KOPT-K1 (cell line): Measurements from ENCODE around the gene ITGB1BP1.

ENCODE experiments used
- H3K27ac ChIP-seq: fragments of 200-600 bp; sonication (generic); 2 replicates; pipeline ENCODE4 v1.5.1; 2016; ENCODE audit warnings: antibody characterized with exemption, mild to moderate bottlenecking, low read depth, low read length; ENCODE audit not compliant: poor library complexity, severe bottlenecking
- H3K36me3 ChIP-seq: fragments of 200-600 bp; sonication (generic); 2 replicates; pipeline ENCODE4 v1.5.1; 2017; ENCODE audit warnings: antibody characterized with exemption, mild to moderate bottlenecking, low read length, moderate library complexity; ENCODE audit not compliant: insufficient read depth
- H3K9me3 ChIP-seq: fragments of 200-600 bp; sonication (generic); 2 replicates; pipeline ENCODE4 v1.5.1; 2017; ENCODE audit warnings: antibody characterized with exemption, low read length, mild to moderate bottlenecking; ENCODE audit not compliant: insufficient read depth, poor library complexity, severe bottlenecking

Gene ITGB1BP1

GRCh38 chr2:9423100-9423921, at the start of gene ITGB1BP1, which contains the start of gene CPSF3:
Gene ITGB1BP1, minus strand, starts transcription at chr2:9423528. Its CDS starts 4,831 bp downstream, at chr2:9418697.
Gene CPSF3, plus strand, starts transcription at chr2:9423654. Its CDS starts 120 bp downstream, at chr2:9423774.
- H3K36me3 ChIP-seq, result peaks cover 7% of the 10 kb centered on the region
- H3K27ac ChIP-seq, result peak within 1 kb of the TSS; percentile 79
- H3K9me3 ChIP-seq, result no peaks in the 10 kb centered on the region

DNA sequence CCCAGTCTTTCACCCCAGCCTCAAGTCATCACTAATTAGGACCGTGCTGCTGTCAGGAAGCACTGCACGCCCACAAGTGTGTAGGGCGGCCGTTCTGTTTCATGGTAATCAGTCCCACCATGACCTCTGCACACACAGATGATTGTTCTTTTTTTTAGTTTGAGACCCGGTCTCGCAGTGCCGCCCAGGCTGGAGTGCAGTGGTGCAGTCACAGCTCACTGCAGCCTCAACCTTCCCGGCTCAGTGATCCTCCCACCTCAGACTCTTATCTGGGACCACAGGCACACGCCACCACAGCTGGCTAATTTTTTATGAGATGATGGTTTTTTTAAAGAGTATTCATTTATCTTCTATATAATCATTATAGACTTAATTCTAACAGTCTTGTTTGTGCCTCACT, 49.2 kb upstream of the ITGB1BP1 start:
- H3K9me3 ChIP-seq, result no peaks in the 10 kb centered on the region
- peaks cover 62% of the 10 kb centered on the region for H3K36me3 ChIP-seq
- H3K27ac ChIP-seq, result no peak overlapping the region

DNA sequence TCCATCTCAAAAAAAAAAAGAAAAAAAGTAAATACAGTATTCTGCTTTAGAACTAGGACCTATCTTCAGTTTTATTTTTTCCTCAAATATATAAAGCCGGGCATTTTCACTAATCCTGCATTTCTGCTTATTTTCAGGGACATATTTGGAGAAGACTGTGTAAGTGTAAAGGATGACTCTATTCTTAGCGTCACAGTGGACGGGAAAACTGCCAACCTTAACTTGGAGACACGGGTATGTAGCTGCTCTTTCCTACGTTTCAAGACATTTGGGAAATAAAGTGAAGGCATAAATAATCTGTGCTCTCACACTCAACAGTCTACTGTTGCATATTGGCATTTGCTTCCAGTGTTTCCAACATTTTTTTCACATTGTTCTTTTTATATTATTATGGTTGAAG, 47.9 kb upstream of the ITGB1BP1 start:
- peaks cover 67% of the 10 kb centered on the region for H3K36me3 ChIP-seq
- no peak overlapping the region for H3K27ac ChIP-seq
- H3K9me3 ChIP-seq, result no peaks in the 10 kb centered on the region

DNA sequence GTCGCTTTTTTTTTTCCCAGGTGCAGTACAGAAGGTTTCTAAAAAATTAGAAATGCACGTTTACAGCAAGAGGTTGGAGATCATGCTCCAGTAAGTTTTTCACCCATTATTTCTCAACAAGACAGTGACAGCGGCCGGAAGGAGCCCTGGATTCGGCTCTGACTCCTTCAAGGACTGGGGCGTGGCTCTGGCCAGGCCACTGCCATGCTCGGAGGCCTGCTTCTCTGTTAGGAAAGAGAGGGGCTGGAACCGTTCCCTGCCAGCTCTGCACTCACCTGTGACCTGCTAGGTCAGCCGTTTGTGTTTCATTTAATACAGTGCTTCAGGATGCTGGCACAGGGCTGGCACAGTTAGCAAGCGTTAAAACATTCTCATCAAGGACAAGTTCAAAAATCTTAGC, 44.4 kb upstream of the ITGB1BP1 start:
- Histone ChIP-seq H3K9me3 (no peaks in the 10 kb centered on the region), H3K36me3 (peaks cover 88% of the 10 kb centered on the region), H3K27ac (no peak overlapping the region)

GRCh38 chr2:9466147-9466683, 42.9 kb upstream of the ITGB1BP1 start:
- H3K27ac ChIP-seq, result no peak overlapping the region
- H3K36me3 ChIP-seq, result peaks cover 86% of the 10 kb centered on the region
- no peaks in the 10 kb centered on the region for H3K9me3 ChIP-seq

GRCh38 chr2:9465170-9465569, 41.8 kb upstream of the ITGB1BP1 start:
- Histone ChIP-seq H3K9me3 (no peaks in the 10 kb centered on the region), H3K27ac (no peak overlapping the region), H3K36me3 (peaks cover 86% of the 10 kb centered on the region)

DNA sequence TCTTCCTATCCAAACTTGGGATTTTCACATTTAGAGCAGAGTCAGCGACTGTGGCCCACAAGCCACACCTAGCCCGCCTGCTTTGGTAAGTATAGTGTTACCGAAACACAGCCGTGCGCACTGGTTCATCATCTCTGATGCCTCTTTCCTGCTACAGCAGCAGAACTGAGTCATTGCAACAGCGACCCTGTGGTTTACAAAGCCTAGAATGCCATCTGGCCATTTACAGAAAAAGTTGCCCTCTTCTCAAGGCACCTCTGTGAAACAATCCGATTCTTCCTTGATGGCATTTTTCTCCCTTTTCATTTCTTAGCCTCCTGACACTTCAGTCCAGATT, 40.3 kb upstream of the ITGB1BP1 start:
- H3K36me3 ChIP-seq, result peaks cover 86% of the 10 kb centered on the region
- no peaks in the 10 kb centered on the region for H3K9me3 ChIP-seq
- H3K27ac ChIP-seq, result no peak overlapping the region

GRCh38 chr2:9462886-9463697, 39.8 kb upstream of the ITGB1BP1 start:
- Histone ChIP-seq H3K9me3 (no peaks in the 10 kb centered on the region), H3K27ac (no peak overlapping the region), H3K36me3 (peaks cover 86% of the 10 kb centered on the region)

DNA sequence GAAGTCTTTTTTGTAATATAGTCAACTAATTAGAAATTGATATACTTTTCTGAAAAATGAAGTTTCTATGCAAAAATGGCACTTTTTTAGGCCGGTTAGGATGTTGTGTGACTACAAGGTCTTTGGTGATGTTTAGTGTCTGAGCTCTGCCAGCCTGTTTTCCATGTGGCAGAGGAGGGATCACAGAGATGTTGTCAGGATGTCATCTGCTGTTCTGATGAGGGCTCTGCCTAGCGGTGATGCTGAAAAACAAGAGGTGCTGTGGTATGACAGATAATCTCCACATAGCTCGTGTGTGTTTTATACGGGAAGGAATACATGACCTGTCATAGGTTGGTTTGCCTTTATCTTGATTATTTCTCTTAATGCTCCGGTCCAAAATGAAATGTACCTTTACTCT, 39.0 kb upstream of the ITGB1BP1 start:
- Histone ChIP-seq H3K9me3 (no peaks in the 10 kb centered on the region), H3K27ac (no peak overlapping the region), H3K36me3 (peaks cover 87% of the 10 kb centered on the region)

- Histone ChIP-seq H3K27ac (no peak overlapping the region), H3K36me3 (peaks cover 91% of the 10 kb centered on the region)
Measured at GRCh38 chr2:9461079-9461478, 37.8 kb upstream of the ITGB1BP1 start.

DNA sequence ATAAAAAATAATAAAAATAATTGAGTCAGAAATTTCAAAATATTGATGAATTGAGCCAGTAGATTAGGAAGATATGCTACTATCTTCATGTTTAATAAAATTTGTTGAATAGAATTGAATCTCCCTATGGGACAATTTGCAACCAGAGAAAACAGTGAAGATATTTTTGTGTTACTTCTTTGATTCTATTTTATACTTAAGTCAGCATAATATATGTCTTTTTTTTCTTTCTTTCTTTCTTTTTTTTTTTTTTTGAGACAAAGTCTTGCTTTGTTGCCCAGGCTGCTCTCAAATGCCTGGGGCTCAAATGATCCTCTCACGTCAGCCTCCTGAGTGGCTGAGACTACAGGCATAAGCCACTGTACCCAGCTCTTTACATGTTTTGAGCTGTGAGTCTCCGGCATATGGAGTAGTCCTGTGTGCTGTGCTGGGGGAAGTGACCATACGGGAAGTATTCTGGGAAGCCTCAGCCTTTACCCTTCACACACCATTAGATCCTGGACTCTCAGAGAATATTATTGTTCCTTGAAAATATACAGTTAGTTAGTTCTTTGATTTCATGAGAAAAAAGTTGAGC, 37.2 kb upstream of the ITGB1BP1 start:
- no peak overlapping the region for H3K27ac ChIP-seq
- no peaks in the 10 kb centered on the region for H3K9me3 ChIP-seq

More at GRCh38 chr2:9461079-9461478, 37.8 kb upstream of the ITGB1BP1 start:
- H3K9me3 ChIP-seq, result no peaks in the 10 kb centered on the region

DNA sequence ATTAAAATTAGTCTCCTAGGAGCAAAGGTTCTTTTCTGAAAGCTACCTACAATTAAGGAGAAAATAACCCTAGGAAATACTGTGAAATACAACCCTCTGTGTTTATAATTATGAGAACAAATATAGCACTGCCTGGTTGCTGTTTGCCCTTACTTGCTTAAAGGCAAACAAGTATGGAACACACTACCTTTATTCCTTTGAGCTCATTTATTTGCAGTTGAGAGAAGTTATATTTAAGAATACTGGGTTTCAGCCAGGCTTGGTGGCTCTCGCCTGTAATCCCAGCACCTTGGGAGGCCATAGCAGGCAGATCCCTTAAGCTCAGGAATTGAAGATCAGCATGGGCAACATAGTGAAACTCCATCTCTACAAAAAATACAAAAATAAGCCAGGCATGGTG, 27.9 kb upstream of the ITGB1BP1 start:
- H3K36me3 ChIP-seq, result peaks cover 80% of the 10 kb centered on the region
- no peak overlapping the region for H3K27ac ChIP-seq

More for the DNA sequence above, 37.2 kb upstream of the ITGB1BP1 start:
- peaks cover 90% of the 10 kb centered on the region for H3K36me3 ChIP-seq

DNA sequence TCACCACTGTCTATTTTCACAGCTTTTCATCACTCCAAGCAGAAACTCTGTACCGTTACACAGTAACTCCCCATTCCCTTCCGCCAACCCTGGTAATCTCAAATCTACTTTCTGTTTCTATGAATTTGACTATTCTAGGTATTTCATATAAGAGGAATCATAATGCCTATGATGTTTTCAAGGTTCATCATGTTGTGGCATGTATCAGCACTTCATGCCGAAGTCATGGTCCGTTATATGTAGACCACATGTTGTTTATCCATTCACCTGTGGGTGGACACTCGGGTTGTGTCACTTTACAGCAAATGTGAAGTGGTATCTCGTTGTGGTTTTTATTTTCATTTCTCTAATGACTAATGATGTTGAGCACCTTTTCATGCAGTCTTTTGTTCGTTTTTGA, 21.8 kb upstream of the ITGB1BP1 start:
- H3K27ac ChIP-seq, result no peak overlapping the region
- peaks cover 87% of the 10 kb centered on the region for H3K36me3 ChIP-seq
- H3K9me3 ChIP-seq, result no peaks in the 10 kb centered on the region

More for the DNA sequence above, 27.9 kb upstream of the ITGB1BP1 start:
- no peaks in the 10 kb centered on the region for H3K9me3 ChIP-seq

DNA sequence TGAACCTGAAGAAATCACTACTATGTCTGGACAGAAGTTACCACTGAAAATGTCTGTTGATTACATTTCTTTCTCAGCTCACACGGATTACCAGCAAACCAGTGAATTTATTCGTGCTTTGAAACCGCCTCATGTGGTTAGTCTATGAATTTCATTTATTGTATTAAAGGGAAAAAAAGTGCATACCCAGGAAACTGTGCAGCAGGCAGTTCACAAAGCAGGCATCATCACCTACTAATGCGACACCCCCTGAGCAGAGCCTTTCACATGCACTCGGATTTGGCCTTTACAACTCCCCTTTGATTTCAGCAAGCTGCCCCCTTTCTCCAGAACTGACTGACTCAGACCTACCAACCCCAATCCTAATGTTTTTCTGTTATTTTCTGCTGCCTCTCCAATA, 20.2 kb upstream of the ITGB1BP1 start:
- H3K9me3 ChIP-seq, result no peaks in the 10 kb centered on the region
- H3K27ac ChIP-seq, result no peak overlapping the region
- peaks cover 89% of the 10 kb centered on the region for H3K36me3 ChIP-seq

DNA sequence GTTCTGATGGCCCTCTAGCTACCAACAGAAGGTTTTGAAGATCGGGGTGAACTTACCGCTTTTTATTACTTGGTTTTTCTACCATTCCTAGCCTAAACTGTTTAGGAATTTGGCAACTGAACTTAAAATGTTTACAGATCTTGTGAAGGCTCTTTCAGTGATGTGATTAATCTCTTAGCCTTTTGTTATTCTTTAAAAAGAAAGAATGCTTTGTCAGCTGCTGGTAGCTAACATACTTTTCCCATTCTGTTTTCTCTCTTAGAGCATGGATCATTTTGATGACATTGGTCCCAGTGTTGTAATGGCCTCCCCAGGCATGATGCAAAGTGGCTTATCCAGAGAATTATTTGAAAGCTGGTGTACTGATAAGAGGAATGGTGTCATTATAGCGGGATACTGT, 18.2 kb upstream of the ITGB1BP1 start:
- no peaks in the 10 kb centered on the region for H3K9me3 ChIP-seq
- no peak overlapping the region for H3K27ac ChIP-seq
- peaks cover 92% of the 10 kb centered on the region for H3K36me3 ChIP-seq
